Endometrial microvascular endothelial cells (primary cell): Measurements from ENCODE around the gene CENPE. TPM values are rescaled to one million over a fixed set of nuclear protein-coding genes. Genes with fewer than 3 reads are reported as not detected.

Source experiments
- in situ Hi-C: cut with HindIII; loops from 2 replicates; pipeline ENCODE4 v1.10.0; 2017; ENCODE audit warnings: low sequenced_read_pairs, low pct_unique_long_range_greater_than_20kb; ENCODE audit errors: inconsistent ontology term
- total RNA-seq: library from RNA; depleted of rRNA; stranded (reverse); fragments of >200 nt; gene quantifications from one replicate; pipeline ENCODE4 v1.2.3, GENCODE V29; 2015; ENCODE audit errors: inconsistent ontology term

The CENPE gene
- total RNA-seq, 1 donor from 2014 or later: 18.0 TPM

GRCh38 chr4:103089481-103089880 lies 108.7 kb downstream of the CENPE start:
- in situ Hi-C loops: no loop called here

DNA sequence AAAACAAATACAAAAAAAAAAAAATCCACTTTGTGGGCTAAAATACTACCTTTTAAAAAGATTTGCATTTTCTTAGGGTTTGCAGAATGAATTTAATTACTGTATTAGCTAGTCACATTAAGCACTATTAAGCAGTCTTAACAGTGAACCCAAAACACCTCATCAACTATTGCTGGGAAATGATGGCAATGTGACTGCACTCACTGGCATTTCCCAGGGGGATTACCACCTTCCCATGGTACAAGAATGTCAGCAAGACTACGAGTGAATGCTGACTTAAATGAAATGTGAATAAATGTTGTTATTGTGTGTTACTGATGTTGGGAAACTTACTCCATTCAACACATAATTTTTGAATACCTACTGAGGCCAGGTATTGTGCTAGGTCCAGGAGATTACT lies 111.6 kb downstream of the CENPE start:
- in situ Hi-C loops: no loop called here

- in situ Hi-C loops: no loop called here
Observed at GRCh38 chr4:103085555-103086196, 112.5 kb downstream of the CENPE start.

GRCh38 chr4:103079621-103080020 lies 118.5 kb downstream of the CENPE start:
- in situ Hi-C loops: no loop called here

GRCh38 chr4:103076747-103077347 lies 121.3 kb downstream of the CENPE start, which contains the start of gene SLC9B2:
Gene SLC9B2, minus strand, starts transcription at chr4:103076761. Its CDS starts 9,211 bp downstream, at chr4:103067550.
- in situ Hi-C loops: no loop called here

DNA sequence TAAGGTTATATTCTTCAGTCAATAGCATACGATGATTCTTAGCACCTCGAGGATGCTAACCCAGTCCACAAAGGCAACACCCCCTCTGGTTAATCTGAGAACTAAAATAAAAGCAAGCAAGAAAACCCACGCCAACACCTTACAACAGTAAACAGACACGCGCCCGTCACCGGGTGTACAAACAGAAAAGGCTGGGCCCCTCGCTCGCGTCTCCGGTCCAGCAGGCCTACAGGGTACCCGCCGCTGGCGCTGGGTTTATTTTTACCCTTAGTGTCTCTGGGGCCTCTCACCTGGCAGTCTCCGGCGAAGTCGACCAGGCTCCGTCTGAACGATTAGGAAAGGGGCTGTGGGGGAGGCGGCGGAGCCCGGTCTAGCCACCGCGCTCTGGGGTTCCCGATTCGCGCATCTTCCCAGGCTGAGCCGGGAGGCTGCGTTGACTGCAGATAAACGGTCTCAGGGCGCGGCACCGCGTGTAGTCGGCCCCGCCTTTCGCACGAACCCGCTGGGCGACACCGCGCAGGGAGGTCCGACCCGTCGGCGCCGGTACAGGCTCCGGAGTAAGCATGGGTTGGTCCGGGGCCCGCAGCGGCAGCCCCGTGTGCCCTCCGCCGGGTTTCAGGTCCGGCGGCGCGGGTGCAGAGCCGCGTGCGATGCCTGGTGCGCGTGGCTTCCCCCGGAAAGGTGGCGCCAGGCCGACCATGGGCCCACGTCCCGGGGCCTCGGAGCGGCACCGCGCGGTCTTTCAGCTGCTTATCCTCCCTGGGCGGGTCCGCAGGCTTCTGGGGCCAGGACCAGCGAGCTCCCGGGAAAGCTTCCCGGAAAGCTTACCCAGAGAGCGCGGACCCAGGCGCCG lies 122.0 kb downstream of the CENPE start:
- in situ Hi-C loops: no loop called here

- in situ Hi-C loops: no loop called here
Observed at GRCh38 chr4:103075435-103075893, 122.7 kb downstream of the CENPE start.

DNA sequence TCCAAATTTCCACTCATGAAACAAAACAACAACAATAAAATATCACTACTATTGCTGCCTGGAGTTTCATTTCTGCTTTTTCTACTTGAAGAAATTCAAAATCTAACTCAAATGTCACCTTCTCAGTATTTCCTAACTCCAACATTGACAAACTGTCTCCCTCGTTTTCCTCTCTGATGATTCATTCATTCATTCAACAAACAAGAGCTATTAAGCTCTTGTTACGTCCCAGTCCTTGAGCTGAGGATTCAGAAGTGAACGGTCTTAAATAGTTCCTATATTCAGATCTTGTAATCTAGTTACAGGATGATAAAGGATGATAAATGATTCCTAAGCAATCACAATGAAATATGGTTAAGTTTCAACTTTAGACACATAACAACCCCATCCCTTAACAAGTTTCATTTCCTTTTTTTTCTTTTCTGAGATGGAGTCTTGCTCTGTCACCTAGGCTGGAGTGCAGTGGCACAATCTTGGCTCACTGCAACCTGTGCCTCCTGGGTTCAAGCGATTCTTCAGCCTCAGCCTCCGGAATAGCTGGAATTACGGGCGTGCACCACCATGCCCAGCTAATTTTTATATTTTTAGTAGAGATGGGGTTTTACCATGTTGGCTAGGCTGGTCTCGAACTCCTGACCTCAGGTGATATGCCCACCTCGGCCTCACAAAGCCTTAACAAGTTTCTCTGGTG lies 123.3 kb downstream of the CENPE start:
- in situ Hi-C loops: no loop called here

DNA sequence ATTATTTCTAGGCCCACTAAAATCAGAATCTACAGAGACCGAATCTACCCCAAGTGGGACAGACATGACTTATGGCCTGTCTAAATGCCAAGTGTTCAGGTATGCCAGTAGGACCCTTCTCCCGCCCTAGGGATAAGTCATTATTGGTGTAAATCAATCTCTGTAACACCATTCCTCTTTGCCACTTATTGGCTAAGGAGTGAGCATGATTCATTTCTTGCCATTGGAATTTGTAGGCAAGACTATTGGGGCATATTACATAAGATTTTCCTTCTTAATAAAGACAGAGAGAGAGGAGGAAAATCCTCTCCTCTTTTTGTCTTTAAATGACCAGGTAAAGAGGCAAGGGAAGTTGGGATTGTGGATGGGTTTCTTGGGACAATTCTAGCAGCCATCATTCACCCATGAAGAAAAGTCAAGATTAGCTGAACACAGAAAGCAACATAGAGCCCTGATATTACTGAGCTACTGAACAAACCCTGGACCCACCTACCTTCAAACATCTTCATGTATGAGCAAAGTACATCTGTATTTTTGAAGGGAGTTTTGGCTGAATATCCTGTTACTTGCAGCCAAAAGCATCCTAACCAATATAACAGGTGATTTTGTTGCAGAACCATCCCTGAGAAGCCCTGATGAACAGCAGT lies 124.2 kb downstream of the CENPE start:
- in situ Hi-C loops: no loop called here

DNA sequence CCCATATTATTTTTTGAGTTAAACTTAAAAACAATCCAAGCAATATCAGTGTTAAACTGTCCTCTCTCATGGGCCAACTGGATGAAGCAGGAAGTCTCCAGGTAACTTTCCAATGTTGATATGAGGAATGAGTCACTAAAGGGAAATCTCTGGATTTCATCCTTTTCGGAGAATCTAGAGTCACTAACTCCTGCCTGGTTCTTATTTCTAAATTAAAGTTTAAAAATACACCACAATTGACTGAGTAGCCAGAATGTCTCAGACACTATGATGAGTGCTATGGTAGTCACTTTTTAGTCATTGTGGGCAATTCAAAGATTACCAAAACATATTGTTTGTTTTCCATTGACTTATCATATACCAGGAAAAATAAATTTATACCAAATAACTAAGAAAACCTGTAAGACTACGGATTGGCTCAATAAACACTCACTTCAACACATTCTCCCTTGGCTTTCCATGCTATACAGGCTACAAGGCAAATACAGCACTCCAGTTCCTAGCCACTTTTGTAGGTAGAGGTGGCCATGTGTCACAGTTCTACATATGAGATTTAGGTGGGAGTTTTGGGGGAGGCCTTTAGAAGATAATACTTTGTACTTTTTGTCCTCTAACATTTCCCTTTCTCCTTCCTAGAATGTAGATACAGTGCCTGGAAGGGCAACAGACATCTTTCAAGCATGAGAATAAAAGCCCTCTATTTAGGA lies 130.1 kb downstream of the CENPE start:
- in situ Hi-C loops: no loop called here

DNA sequence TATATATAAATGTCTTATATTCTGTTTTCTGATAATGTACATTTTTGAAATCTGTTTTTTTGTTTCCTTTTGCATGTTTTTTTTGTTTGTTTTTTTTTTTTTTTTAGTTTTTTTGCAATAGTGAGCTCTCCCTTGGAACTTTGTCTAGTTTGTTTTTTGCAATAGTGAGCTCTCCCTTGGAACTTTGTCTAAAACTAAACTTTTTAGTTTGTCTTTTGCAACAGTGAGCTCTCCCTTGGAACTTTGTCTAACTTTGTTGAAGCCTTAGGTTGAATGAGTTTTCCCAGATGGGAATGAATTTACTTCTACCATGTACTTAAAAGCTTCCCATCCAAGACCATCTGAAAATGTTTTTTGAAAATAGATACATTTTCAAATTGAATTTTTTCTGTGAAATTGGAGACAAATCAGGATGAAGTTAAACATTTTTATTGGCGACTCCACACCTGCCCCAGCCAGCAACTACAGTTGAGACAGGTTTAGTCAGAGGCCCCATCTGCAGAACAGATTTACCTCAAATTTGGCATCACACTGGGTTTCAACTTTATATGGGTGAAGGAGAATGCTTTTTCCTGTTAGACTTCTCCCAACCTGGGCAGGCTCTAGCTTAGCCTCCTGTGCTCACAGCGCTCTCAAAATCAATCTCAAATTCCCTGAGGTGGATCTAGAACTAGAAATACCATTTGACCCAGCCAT lies 137.5 kb downstream of the CENPE start:
- in situ Hi-C loops: no loop called here

Other genes starting within 250 kb of the CENPE start
- gene SLC9B1, start 178.6 kb downstream of the CENPE start, total RNA-seq: not detected
- gene SLC9B2, start 121.6 kb downstream of the CENPE start, total RNA-seq: 21.4 TPM
- gene BDH2, start 98.5 kb downstream of the CENPE start, total RNA-seq: 29.7 TPM